Loucy (cell line): ENCODE data around the gene NAB2.

Experiments
- EZH2phosphoT487 ChIP-seq: fragments of 200-600 bp; IDR thresholded peaks from 2 replicates; pipeline ENCODE4 v1.6.1; 2018; ENCODE audit warnings: antibody characterized with exemption, mild to moderate bottlenecking, moderate library complexity, borderline replicate concordance
- TF ChIP-seq, protein P1 (sequence below): fragments of 200-600 bp; sonication (generic); conservative IDR thresholded peaks from 2 replicates; pipeline ENCODE4 v1.5.1; 2014; ENCODE audit warnings: mild to moderate bottlenecking, antibody characterized with exemption, low read length

DNA sequence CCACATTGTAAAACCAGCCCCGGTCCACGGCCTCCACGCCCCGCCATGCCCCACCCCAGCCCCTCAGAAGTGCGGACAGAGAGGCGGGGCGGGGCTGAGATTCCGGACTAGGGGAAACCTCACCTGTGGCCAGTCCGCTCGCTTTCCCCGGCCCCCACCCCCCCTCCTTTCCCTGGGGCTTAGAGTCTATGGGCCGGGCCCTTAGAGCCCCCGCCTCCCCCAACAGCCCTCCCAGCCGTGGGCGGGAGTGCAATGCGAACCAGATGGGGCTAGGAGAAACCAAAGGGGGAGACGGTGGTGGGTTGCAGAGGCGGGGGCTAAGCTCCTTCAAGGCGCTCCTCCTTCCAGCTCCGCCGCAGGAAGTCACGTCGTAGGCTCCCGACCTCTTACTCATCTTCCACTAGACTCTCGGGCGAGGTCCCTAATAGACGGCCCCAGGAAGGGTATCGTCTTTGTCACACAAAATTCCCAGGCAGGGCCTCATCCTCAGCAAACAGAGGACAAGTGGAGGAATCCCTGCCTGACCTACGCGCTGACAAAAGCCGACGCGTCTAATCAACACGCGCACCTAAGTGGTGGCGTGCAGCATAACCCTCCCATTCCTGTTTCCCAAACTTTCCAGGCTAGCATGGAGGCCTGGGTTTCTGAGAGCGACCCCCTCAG is 1.1 kb upstream of the NAB2 start:
- TF ChIP-seq, protein P1, sequence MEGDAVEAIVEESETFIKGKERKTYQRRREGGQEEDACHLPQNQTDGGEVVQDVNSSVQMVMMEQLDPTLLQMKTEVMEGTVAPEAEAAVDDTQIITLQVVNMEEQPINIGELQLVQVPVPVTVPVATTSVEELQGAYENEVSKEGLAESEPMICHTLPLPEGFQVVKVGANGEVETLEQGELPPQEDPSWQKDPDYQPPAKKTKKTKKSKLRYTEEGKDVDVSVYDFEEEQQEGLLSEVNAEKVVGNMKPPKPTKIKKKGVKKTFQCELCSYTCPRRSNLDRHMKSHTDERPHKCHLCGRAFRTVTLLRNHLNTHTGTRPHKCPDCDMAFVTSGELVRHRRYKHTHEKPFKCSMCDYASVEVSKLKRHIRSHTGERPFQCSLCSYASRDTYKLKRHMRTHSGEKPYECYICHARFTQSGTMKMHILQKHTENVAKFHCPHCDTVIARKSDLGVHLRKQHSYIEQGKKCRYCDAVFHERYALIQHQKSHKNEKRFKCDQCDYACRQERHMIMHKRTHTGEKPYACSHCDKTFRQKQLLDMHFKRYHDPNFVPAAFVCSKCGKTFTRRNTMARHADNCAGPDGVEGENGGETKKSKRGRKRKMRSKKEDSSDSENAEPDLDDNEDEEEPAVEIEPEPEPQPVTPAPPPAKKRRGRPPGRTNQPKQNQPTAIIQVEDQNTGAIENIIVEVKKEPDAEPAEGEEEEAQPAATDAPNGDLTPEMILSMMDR: no peak
- no peak for TF ChIP-seq EZH2phosphoT487
